ENCODE results near the gene GAMT.

Gene GAMT

DNA sequence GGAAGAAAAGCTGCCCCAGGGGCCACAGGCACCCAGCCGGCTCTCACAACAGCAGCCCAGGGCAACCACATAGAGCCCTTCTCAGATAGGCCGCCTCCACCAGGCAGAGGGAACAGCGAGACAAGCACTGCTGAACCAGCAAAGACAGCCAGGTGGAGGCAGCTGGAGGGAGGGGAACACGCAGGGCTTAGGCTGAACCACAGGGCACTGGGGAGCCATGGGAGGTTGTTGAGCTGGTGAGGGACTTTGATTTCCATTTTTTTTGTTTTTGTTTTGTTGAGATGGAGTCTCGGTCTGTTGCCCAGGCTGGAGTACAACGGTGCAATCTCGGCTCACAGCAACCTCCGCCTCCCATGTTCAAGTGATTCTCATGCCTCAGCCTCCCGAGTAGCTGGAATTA, 3.5 kb downstream of the GAMT start:
- POLR2A ChIA-PET = no interaction called here
- DNase-seq (ENCODE audit: extremely low spot score) = no peak
- TF ChIP-seq FOXK2 (IDR thresholded peaks at IDR 0.05) = no peak
- TF ChIP-seq HDGF (IDR thresholded peaks at IDR 0.05; ENCODE audit: borderline replicate concordance) = no peak
- TF ChIP-seq SUZ12 (IDR thresholded peaks at IDR 0.05) = no peak
- no peak for TF ChIP-seq ZNF384 (IDR thresholded peaks at IDR 0.05)
- TF ChIP-seq, protein P1, sequence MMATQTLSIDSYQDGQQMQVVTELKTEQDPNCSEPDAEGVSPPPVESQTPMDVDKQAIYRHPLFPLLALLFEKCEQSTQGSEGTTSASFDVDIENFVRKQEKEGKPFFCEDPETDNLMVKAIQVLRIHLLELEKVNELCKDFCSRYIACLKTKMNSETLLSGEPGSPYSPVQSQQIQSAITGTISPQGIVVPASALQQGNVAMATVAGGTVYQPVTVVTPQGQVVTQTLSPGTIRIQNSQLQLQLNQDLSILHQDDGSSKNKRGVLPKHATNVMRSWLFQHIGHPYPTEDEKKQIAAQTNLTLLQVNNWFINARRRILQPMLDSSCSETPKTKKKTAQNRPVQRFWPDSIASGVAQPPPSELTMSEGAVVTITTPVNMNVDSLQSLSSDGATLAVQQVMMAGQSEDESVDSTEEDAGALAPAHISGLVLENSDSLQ (IDR thresholded peaks at IDR 0.05) = no peak
- no peak for TF ChIP-seq BHLHE40 (IDR thresholded peaks at IDR 0.05; ENCODE audit: borderline replicate concordance)
- TF ChIP-seq TARDBP (IDR thresholded peaks at IDR 0.05) = no peak
- no peak for TF ChIP-seq SP1 (IDR thresholded peaks at IDR 0.05)
- no peak for TF ChIP-seq LEF1 (IDR thresholded peaks at IDR 0.05; ENCODE audit: borderline replicate concordance)
- no peak for TF ChIP-seq ELF4 (IDR thresholded peaks at IDR 0.05)
- no peak for TF ChIP-seq FOXM1 (IDR thresholded peaks at IDR 0.05; ENCODE audit: borderline replicate concordance)
- no peak for TF ChIP-seq L3MBTL2 (conservative IDR thresholded peaks at IDR 0.05)
- CTCF ChIA-PET = no interaction called here

- POLR2A ChIA-PET = interaction anchor here (0.9 kb wide), 1 partner anchor 16 kb away, joined by 3 read pairs; no protein-coding TSS in a partner anchor
These were observed 4.3 kb downstream of the GAMT start for GRCh38 chr19:1396768-1397679.

DNA sequence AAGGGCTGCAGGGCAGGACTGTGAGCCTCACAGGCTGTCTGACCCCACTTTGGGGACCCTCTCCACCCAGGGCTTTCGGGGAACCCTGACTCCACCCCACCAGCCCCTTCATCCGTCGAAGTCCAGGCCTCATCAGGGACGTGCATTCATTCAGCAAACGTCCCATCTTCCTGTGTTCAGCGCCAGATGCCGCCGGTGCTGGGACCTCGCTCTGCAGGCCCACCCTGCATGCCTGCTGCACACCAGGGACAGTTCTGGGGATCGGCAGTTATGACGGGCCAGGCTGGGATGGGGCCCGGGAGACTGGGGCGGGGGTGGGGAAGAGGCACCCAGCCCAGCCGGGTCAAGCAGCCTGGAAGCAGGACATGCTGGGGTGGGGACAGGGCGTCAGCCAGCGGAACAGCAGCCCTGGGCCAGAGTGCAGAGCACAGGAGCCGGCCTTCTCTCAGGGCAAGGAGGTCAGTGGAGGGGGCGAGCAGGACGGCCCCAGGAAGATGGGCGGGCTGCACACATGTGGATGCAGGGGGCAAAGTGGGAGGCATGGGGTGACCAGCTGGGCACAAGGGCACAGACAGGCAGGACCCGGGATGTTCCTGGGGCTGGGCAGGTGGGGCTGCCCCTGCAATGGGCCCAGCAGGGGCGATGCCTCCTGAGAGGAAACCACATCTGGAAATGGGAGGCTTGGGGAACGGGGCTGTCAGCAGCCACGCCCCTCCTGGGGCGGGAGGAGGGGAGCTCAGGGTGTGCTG, 5.1 kb downstream of the GAMT start:
- no peak for DNase-seq (ENCODE audit: extremely low spot score)
- CTCF ChIA-PET = no interaction called here
- POLR2A ChIA-PET = interaction anchor here (0.9 kb wide), 1 partner anchor 15 kb away, joined by 3 read pairs; no protein-coding TSS in a partner anchor
- no peak for TF ChIP-seq SUZ12 (IDR thresholded peaks at IDR 0.05)

More at GRCh38 chr19:1396768-1397679, 4.3 kb downstream of the GAMT start:
- DNase-seq (ENCODE audit: extremely low spot score) = no peak
- TF ChIP-seq BHLHE40 (IDR thresholded peaks at IDR 0.05; ENCODE audit: borderline replicate concordance) = no peak
- no peak for TF ChIP-seq HDGF (IDR thresholded peaks at IDR 0.05; ENCODE audit: borderline replicate concordance)
- TF ChIP-seq ARNT (IDR thresholded peaks at IDR 0.05) = no peak
- no peak for TF ChIP-seq FOXA1 (IDR thresholded peaks at IDR 0.05)
- no peak for TF ChIP-seq FOXK2 (IDR thresholded peaks at IDR 0.05)
- CTCF ChIA-PET = no interaction called here

DNA sequence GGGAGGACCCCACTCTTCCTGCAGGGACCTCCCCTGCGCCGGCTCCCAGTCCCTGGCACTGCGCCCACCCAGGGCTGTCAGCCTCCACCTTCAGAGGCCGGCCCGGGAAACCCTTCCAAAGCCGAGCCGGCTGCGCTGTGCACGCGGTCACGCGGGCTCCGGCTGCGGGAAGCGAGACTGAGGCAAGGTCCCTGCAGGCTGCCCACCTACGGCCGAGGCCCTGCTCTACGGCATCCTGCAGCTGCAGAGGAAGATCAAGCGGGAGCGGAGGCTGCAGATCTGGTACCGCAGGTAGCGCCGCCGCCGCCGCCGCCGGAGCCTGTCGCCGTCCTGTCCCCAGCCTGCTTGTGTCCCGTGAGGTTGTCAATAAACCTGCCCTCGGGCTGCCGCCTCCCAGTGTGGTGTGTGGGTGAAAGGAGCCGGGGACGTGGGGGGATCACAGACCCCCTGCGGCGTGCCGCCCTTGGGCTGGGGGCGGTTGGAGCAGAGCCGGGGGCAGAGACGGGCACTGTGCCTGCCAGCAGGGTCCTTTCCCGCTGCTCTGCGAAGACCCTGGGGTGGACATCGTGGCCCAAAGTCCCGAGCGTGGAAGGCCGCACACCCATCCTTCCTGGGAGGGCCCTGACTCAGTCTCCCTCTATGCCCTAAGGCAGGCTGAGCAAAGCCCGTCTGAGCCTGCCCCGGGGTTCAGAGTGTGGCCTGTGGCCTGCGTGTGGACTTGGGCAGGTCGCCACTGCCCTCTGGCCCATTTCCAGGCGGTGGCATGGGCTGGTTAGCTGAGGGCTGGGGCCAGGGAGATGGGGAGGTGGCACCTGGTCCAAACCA, 5.9 kb downstream of the GAMT start:
- ChIA-PET POLR2A (no interaction called here), CTCF (no interaction called here)
- TF ChIP-seq SP1 (IDR thresholded peaks at IDR 0.05) = no peak
- no peak for TF ChIP-seq FOXK2 (IDR thresholded peaks at IDR 0.05)
- TF ChIP-seq, protein P1 (IDR thresholded peaks at IDR 0.05) = no peak
- TF ChIP-seq FOXM1 (IDR thresholded peaks at IDR 0.05; ENCODE audit: borderline replicate concordance) = no peak
- TF ChIP-seq CTBP1 (IDR thresholded peaks at IDR 0.05; ENCODE audit: borderline replicate concordance) = no peak
- no peak for TF ChIP-seq FOXA1 (IDR thresholded peaks at IDR 0.05)
- TF ChIP-seq ZNF384 (IDR thresholded peaks at IDR 0.05) = no peak
- TF ChIP-seq SUZ12 (IDR thresholded peaks at IDR 0.05) = no peak
- TF ChIP-seq HDGF (IDR thresholded peaks at IDR 0.05; ENCODE audit: borderline replicate concordance) = no peak
- no peak for TF ChIP-seq BHLHE40 (IDR thresholded peaks at IDR 0.05; ENCODE audit: borderline replicate concordance)
- no peak for TF ChIP-seq LEF1 (IDR thresholded peaks at IDR 0.05; ENCODE audit: borderline replicate concordance)
- TF ChIP-seq ARNT (IDR thresholded peaks at IDR 0.05) = no peak
- DNase-seq (ENCODE audit: extremely low spot score) = no peak

DNA sequence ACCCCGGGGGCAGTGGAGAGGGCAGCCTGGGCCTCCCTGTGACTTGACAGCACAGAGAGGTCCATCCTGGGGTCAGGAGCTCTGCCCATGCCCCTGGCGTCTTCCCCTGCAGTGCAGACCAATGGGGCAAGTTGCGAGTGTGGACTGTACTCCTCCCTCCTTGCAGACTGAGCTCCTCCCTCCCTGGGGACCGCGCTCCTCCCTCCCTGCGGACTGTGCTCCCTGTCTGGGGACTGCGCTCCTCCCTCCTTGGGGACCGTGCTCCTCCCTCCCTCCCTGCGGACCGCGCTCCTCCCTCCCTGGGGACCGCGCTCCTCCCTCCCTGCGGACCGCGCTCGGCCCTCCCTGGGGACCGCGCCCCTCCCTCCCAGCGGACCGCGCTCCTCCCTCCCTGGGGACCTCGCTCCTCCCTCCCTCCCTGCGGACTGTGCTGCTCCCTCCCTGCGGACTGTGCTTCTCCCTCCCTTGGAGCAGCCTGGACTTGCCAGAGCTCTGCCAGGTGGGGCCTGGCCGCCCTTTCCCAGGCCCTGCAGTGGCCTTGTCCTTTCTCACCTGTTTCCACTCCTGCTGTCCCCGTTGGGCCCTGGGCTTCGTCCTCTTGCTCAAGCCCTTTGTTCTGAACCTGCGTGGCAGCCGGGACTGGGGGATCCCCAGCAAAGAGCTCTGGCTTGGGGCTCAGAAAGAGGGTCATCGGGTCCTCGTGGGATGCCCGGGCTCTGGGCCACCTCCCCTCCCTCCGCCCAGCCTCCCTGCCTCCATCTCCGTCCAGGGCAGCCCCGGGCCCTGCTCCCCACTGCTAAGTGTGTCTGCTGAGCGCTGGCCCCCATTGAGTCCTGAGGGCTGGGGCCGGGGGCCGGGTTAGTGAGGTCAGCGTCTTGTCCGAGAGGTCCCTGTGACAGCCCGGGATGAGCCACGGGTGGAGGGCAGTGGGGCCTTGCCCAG, 6.8 kb downstream of the GAMT start:
- CTCF ChIA-PET = no interaction called here
- DNase-seq (ENCODE audit: extremely low spot score) = no peak
- POLR2A ChIA-PET = no interaction called here

DNA sequence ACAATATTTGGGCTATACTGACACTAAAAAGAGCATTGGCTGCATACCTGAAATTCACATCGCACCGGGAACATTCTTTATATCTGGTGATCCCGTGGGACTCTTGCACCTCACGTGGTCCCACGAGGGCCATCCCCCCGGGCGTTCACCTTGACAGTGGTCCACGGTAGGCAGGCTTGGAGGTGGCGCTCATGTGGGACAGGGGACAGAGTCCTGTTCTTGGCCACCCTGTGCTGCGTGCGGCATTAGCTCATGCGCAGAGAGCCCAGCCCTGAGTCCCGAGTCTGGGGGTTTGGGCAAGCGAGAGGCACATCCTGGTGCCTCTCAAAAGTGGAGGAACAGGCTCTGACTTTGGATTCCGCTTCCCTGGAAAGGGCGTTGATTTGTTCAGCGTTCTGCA, 7.5 kb downstream of the GAMT start:
- ChIA-PET CTCF (no interaction called here), POLR2A (no interaction called here)
- no peak for DNase-seq (ENCODE audit: extremely low spot score)
- TF ChIP-seq BHLHE40 (IDR thresholded peaks at IDR 0.05; ENCODE audit: borderline replicate concordance) (no peak), ARNT (IDR thresholded peaks at IDR 0.05) (no peak), LEF1 (IDR thresholded peaks at IDR 0.05; ENCODE audit: borderline replicate concordance) (no peak), SP1 (IDR thresholded peaks at IDR 0.05) (no peak), FOXK2 (IDR thresholded peaks at IDR 0.05) (no peak), L3MBTL2 (conservative IDR thresholded peaks at IDR 0.05) (no peak), ZNF384 (IDR thresholded peaks at IDR 0.05) (no peak), TARDBP (IDR thresholded peaks at IDR 0.05) (no peak), FOXM1 (IDR thresholded peaks at IDR 0.05; ENCODE audit: borderline replicate concordance) (no peak)
- TF ChIP-seq, protein P1 (IDR thresholded peaks at IDR 0.05) = no peak

More for the DNA sequence above, 6.8 kb downstream of the GAMT start:
- TF ChIP-seq LEF1 (IDR thresholded peaks at IDR 0.05; ENCODE audit: borderline replicate concordance) = no peak
- no peak for TF ChIP-seq ZNF384 (IDR thresholded peaks at IDR 0.05)
- TF ChIP-seq SUZ12 (IDR thresholded peaks at IDR 0.05) = no peak
- TF ChIP-seq FOXM1 (IDR thresholded peaks at IDR 0.05; ENCODE audit: borderline replicate concordance) = no peak
- no peak for TF ChIP-seq L3MBTL2 (conservative IDR thresholded peaks at IDR 0.05)
- no peak for TF ChIP-seq ARNT (IDR thresholded peaks at IDR 0.05)
- TF ChIP-seq SP1 (IDR thresholded peaks at IDR 0.05) = no peak
